WTC11 (cell line): Measurements from ENCODE around the gene CPNE5. TPM values are rescaled to one million over a fixed set of nuclear protein-coding genes. Genes with fewer than 3 reads are reported as not detected.

Source experiments
- ATAC-seq: fragments of 200-7000 bp; cut with Tn5 transposase; 2 replicates; pipeline ENCODE4 v1.10.0; 2021; ENCODE audit warnings: mild to moderate bottlenecking, moderate library complexity
- CTCF ChIA-PET: fragments of 300-600 bp; sonication (Branson Sonifier 250); formaldehyde crosslinking; loops from one replicate; lab custom pipeline; 2021; ENCODE audit warnings: antibody characterized with exemption; lab: Charles Lee
- POLR2A ChIA-PET: fragments of 350-600 bp; sonication (Branson Sonifier 250); formaldehyde crosslinking; loops from one replicate; lab custom pipeline; 2021; ENCODE audit warnings: antibody characterized with exemption; lab: Charles Lee
- DNase-seq: peaks from one replicate; pipeline ENCODE4 v3.0.0; 2021; ENCODE audit warnings: low spot score
- H3K27ac Mint-ChIP-seq: 2 replicates; pipeline ENCODE4 v1.8.0; 2021; ENCODE audit warnings: mixed read lengths
- H3K27me3 Mint-ChIP-seq: 2 replicates; pipeline ENCODE4 v1.8.0; 2021; ENCODE audit warnings: low read depth, mild to moderate bottlenecking, moderate library complexity, mixed read lengths
- H3K36me3 Mint-ChIP-seq: 2 replicates; pipeline ENCODE4 v1.8.0; 2021; ENCODE audit warnings: mixed read lengths
- H3K4me1 Mint-ChIP-seq: 2 replicates; pipeline ENCODE4 v1.8.0; 2022; ENCODE audit warnings: mixed read lengths
- H3K4me3 Mint-ChIP-seq: 2 replicates; pipeline ENCODE4 v1.8.0; 2021; ENCODE audit warnings: mild to moderate bottlenecking, moderate library complexity, mixed read lengths
- H3K9me3 Mint-ChIP-seq: 2 replicates; pipeline ENCODE4 v1.8.0; 2021; ENCODE audit warnings: mixed read lengths
- ATF1 ChIP-seq: sonication (generic); formaldehyde crosslinking; IDR thresholded peaks from 2 replicates; pipeline ENCODE4 v1.8.1; 2023; ENCODE audit warnings: mild to moderate bottlenecking, moderate library complexity, missing genetic modification reagents
- ATF3 ChIP-seq: sonication (generic); formaldehyde crosslinking; conservative IDR thresholded peaks from 2 replicates; pipeline ENCODE4 v1.8.1; 2022; ENCODE audit warnings: mild to moderate bottlenecking, missing genetic modification reagents
- E2F1 ChIP-seq: sonication (generic); formaldehyde crosslinking; IDR thresholded peaks from 2 replicates; pipeline ENCODE4 v1.8.0; 2022; ENCODE audit warnings: mild to moderate bottlenecking, missing genetic modification reagents
- ETV6 ChIP-seq: sonication (generic); formaldehyde crosslinking; IDR thresholded peaks from 2 replicates; pipeline ENCODE4 v1.8.1; 2022; ENCODE audit warnings: mild to moderate bottlenecking, missing genetic modification reagents
- FOXK1 ChIP-seq: sonication (generic); formaldehyde crosslinking; IDR thresholded peaks from 2 replicates; pipeline ENCODE4 v1.8.0; 2022; ENCODE audit warnings: mild to moderate bottlenecking, moderate library complexity, missing genetic modification reagents
- FOXP1 ChIP-seq: sonication (generic); formaldehyde crosslinking; IDR thresholded peaks from 2 replicates; pipeline ENCODE4 v1.8.0; 2022; ENCODE audit warnings: missing genetic modification reagents, mild to moderate bottlenecking, moderate library complexity, borderline replicate concordance
- MXD4 ChIP-seq: fragments of 250-450 bp; sonication (Bioruptor Pico); IDR thresholded peaks from 2 replicates; pipeline ENCODE4 v1.8.0; 2021; ENCODE audit warnings: mild to moderate bottlenecking, moderate library complexity, borderline replicate concordance
- NR3C1 ChIP-seq: sonication (generic); formaldehyde crosslinking; conservative IDR thresholded peaks from 2 replicates; pipeline ENCODE4 v1.8.1; 2023; ENCODE audit warnings: low read depth, mild to moderate bottlenecking, missing genetic modification reagents
- OVOL2 ChIP-seq: fragments of 250-450 bp; sonication (Bioruptor Pico); IDR thresholded peaks from 2 replicates; pipeline ENCODE4 v1.9.0; 2021; ENCODE audit warnings: mild to moderate bottlenecking, borderline replicate concordance
- PREB ChIP-seq: sonication (generic); formaldehyde crosslinking; IDR thresholded peaks from 2 replicates; pipeline ENCODE4 v1.8.1; 2022; ENCODE audit warnings: mild to moderate bottlenecking, missing genetic modification reagents, moderate library complexity, borderline replicate concordance
- SMAD3 ChIP-seq: sonication (generic); formaldehyde crosslinking; IDR thresholded peaks from 2 replicates; pipeline ENCODE4 v1.8.0; 2022; ENCODE audit warnings: missing genetic modification reagents, mild to moderate bottlenecking, borderline replicate concordance
- ZNF138 ChIP-seq: sonication (generic); formaldehyde crosslinking; conservative IDR thresholded peaks from 2 replicates; pipeline ENCODE4 v1.8.1; 2022; ENCODE audit warnings: mild to moderate bottlenecking, moderate library complexity, missing genetic modification reagents
- ZNF232 ChIP-seq: sonication (generic); formaldehyde crosslinking; IDR thresholded peaks from 2 replicates; pipeline ENCODE4 v1.8.0; 2022; ENCODE audit warnings: mild to moderate bottlenecking, missing genetic modification reagents
- ZNF263 ChIP-seq: sonication (generic); formaldehyde crosslinking; IDR thresholded peaks from 2 replicates; pipeline ENCODE4 v1.8.1; 2022; ENCODE audit warnings: low read depth, mild to moderate bottlenecking, moderate library complexity, missing genetic modification reagents
- ZNF281 ChIP-seq: sonication (generic); formaldehyde crosslinking; IDR thresholded peaks from 2 replicates; pipeline ENCODE4 v1.8.0; 2023; ENCODE audit warnings: mild to moderate bottlenecking, missing genetic modification reagents
- ZNF512 ChIP-seq: sonication (generic); formaldehyde crosslinking; IDR thresholded peaks from 2 replicates; pipeline ENCODE4 v1.8.1; 2022; ENCODE audit warnings: missing genetic modification reagents, borderline replicate concordance
- ZNF671 ChIP-seq: fragments of 250-450 bp; sonication (Bioruptor Pico); IDR thresholded peaks from 2 replicates; pipeline ENCODE4 v1.8.0; 2021; ENCODE audit warnings: mild to moderate bottlenecking
- total RNA-seq: library from RNA; stranded (reverse); gene quantifications from 3 replicates; pipeline ENCODE4 v1.2.3, GENCODE V29; 2021
- TF ChIP-seq, protein P1 (sequence below): sonication (generic); formaldehyde crosslinking; IDR thresholded peaks from 2 replicates; pipeline ENCODE4 v1.8.0; 2023; ENCODE audit warnings: missing genetic modification reagents
- TF ChIP-seq, protein P2 (sequence below): sonication (generic); formaldehyde crosslinking; IDR thresholded peaks from 2 replicates; pipeline ENCODE4 v1.8.0; 2023; ENCODE audit warnings: missing genetic modification reagents, mild to moderate bottlenecking, borderline replicate concordance
- TF ChIP-seq, protein P3 (sequence below): sonication (generic); formaldehyde crosslinking; IDR thresholded peaks from 2 replicates; pipeline ENCODE4 v1.8.1; 2023; ENCODE audit warnings: mild to moderate bottlenecking, missing genetic modification reagents, moderate library complexity

CPNE5 gene
- total RNA-seq, 1 experiment from 2014 or later = 0.44 TPM

DNA sequence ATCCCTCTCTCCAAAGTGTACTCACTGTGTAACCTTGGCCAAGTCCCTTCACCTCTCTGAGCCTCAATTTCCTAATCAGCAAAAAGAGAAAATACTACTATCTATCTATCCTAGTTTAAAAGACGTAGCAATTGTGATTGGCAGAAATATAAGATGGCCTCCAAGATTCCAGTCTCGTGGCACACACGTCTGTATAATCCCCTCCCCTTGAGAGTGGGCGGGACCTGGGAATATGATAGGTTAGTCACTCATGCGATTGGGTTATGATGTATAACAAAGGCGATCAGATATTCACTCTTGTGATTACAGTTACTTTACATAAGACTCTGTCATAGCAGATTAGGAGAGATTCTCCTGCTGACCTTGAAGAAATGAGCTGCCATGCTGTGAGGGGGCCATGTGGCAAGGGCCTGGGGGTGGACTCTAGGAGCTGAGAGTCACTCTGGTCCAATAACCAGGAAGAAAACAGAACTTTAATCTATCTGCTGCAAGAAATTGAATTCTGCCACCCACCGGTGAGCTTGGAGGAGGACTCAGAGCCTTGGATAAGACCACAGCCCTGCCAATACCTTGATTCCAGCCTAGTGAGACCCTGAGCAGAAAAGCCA is 6.0 kb downstream of the CPNE5 start:
- H3K4me3 Mint-ChIP-seq = no peak overlapping the region
- DNase-seq = no peak
- ChIA-PET POLR2A (no interaction called here), CTCF (interaction anchor here (1.5 kb wide), 1 partner anchor 51 kb away, joined by 5 read pairs; no protein-coding TSS in a partner anchor)
- H3K9me3 Mint-ChIP-seq = peaks cover 15% of the 10 kb centered on the region
- H3K27me3 Mint-ChIP-seq = peaks cover 31% of the 10 kb centered on the region
- H3K36me3 Mint-ChIP-seq = no peaks in the 10 kb centered on the region
- peaks cover 20% of the 10 kb centered on the region for H3K4me1 Mint-ChIP-seq
- no peak for TF ChIP-seq SMAD3 (CRISPR knock-in tag)
- no peak for TF ChIP-seq MXD4 (CRISPR knock-in tag)
- TF ChIP-seq FOXP1 = no peak
- no peak for TF ChIP-seq NR3C1 (CRISPR knock-in tag)
- TF ChIP-seq ATF3 (CRISPR knock-in tag) = no peak
- TF ChIP-seq ZNF512 (CRISPR knock-in tag) = no peak
- TF ChIP-seq PREB = no peak
- no peak for TF ChIP-seq OVOL2 (CRISPR knock-in tag)
- TF ChIP-seq, protein P1, sequence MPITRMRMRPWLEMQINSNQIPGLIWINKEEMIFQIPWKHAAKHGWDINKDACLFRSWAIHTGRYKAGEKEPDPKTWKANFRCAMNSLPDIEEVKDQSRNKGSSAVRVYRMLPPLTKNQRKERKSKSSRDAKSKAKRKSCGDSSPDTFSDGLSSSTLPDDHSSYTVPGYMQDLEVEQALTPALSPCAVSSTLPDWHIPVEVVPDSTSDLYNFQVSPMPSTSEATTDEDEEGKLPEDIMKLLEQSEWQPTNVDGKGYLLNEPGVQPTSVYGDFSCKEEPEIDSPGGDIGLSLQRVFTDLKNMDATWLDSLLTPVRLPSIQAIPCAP (CRISPR knock-in tag) = no peak
- no peak for TF ChIP-seq ZNF281 (CRISPR knock-in tag)
- TF ChIP-seq ZNF263 (CRISPR knock-in tag) = no peak
- TF ChIP-seq ATF1 (CRISPR knock-in tag) = no peak
- no peak for TF ChIP-seq ZNF138 (CRISPR knock-in tag)
- no peak for TF ChIP-seq E2F1 (CRISPR knock-in tag)
- TF ChIP-seq ZNF671 = no peak
- TF ChIP-seq, protein P2, sequence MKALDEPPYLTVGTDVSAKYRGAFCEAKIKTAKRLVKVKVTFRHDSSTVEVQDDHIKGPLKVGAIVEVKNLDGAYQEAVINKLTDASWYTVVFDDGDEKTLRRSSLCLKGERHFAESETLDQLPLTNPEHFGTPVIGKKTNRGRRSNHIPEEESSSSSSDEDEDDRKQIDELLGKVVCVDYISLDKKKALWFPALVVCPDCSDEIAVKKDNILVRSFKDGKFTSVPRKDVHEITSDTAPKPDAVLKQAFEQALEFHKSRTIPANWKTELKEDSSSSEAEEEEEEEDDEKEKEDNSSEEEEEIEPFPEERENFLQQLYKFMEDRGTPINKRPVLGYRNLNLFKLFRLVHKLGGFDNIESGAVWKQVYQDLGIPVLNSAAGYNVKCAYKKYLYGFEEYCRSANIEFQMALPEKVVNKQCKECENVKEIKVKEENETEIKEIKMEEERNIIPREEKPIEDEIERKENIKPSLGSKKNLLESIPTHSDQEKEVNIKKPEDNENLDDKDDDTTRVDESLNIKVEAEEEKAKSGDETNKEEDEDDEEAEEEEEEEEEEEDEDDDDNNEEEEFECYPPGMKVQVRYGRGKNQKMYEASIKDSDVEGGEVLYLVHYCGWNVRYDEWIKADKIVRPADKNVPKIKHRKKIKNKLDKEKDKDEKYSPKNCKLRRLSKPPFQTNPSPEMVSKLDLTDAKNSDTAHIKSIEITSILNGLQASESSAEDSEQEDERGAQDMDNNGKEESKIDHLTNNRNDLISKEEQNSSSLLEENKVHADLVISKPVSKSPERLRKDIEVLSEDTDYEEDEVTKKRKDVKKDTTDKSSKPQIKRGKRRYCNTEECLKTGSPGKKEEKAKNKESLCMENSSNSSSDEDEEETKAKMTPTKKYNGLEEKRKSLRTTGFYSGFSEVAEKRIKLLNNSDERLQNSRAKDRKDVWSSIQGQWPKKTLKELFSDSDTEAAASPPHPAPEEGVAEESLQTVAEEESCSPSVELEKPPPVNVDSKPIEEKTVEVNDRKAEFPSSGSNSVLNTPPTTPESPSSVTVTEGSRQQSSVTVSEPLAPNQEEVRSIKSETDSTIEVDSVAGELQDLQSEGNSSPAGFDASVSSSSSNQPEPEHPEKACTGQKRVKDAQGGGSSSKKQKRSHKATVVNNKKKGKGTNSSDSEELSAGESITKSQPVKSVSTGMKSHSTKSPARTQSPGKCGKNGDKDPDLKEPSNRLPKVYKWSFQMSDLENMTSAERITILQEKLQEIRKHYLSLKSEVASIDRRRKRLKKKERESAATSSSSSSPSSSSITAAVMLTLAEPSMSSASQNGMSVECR = no peak
- TF ChIP-seq, protein P3, sequence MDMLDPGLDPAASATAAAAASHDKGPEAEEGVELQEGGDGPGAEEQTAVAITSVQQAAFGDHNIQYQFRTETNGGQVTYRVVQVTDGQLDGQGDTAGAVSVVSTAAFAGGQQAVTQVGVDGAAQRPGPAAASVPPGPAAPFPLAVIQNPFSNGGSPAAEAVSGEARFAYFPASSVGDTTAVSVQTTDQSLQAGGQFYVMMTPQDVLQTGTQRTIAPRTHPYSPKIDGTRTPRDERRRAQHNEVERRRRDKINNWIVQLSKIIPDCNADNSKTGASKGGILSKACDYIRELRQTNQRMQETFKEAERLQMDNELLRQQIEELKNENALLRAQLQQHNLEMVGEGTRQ = no peak
- no peak for TF ChIP-seq ZNF232
- TF ChIP-seq FOXK1 = no peak
- TF ChIP-seq ETV6 (CRISPR knock-in tag) = no peak
- no peak overlapping the region for H3K27ac Mint-ChIP-seq
- ATAC-seq = no peak
